NB4 (cell line): Measurements from ENCODE around the gene ABHD12.

Source experiments
- DNase-seq: peaks from one replicate; pipeline ENCODE4 v3.0.0; 2010; ENCODE audit warnings: low read depth
- H3K4me3 ChIP-seq: one replicate; pipeline ENCODE4 v1.5.1; 2011; ENCODE audit warnings: mild to moderate bottlenecking, low read depth, low read length, moderate library complexity
- CTCF ChIP-seq: IDR thresholded peaks from one replicate; pipeline ENCODE4 v1.5.1; 2012; ENCODE audit warnings: low read depth, low read length
- MAX ChIP-seq: IDR thresholded peaks from 2 replicates; pipeline ENCODE4 v1.6.1; 2011; ENCODE audit warnings: low read depth, low read length
- MYC ChIP-seq: IDR thresholded peaks from 2 replicates; pipeline ENCODE4 v1.6.1; 2011; ENCODE audit warnings: low read depth, low read length
- POLR2A ChIP-seq: IDR thresholded peaks from 2 replicates; pipeline ENCODE4 v1.6.1; 2011; ENCODE audit warnings: mild to moderate bottlenecking; ENCODE audit not compliant: insufficient read length; ENCODE audit errors: extremely low read depth

The ABHD12 gene

GRCh38 chr20:25292176-25292891, 98.3 kb downstream of the ABHD12 start:
- H3K4me3 ChIP-seq, result no peak overlapping the region
- no peak for TF ChIP-seq POLR2A
- no peak for TF ChIP-seq CTCF
- no peak for TF ChIP-seq MYC
- TF ChIP-seq MAX, result no peak
- no peak for DNase-seq

GRCh38 chr20:25291432-25292133, 99.1 kb downstream of the ABHD12 start:
- TF ChIP-seq POLR2A (no peak), CTCF (no peak), MYC (no peak), MAX (no peak)
- H3K4me3 ChIP-seq, result no peak overlapping the region
- no peak for DNase-seq

GRCh38 chr20:25290646-25291431, 99.8 kb downstream of the ABHD12 start:
- no peak overlapping the region for H3K4me3 ChIP-seq
- TF ChIP-seq CTCF (no peak), POLR2A (no peak), MAX (no peak), MYC (no peak)
- DNase-seq, result no peak

GRCh38 chr20:25289886-25290597, 100.6 kb downstream of the ABHD12 start:
- no peak for TF ChIP-seq MAX
- no peak for TF ChIP-seq POLR2A
- no peak for TF ChIP-seq MYC
- TF ChIP-seq CTCF, result no peak
- no peak overlapping the region for H3K4me3 ChIP-seq
- DNase-seq, result no peak

GRCh38 chr20:25288291-25289181, 102.1 kb downstream of the ABHD12 start:
- TF ChIP-seq MAX (no peak), CTCF (no peak), MYC (no peak), POLR2A (no peak)
- DNase-seq, result no peak
- H3K4me3 ChIP-seq, result no peak overlapping the region
